Amniotic stem cell (primary cell): Measurements from ENCODE around the gene NAPB.

Source experiments
- DNase-seq: peaks from one replicate; lab custom pipeline; 2025; lab: John Stamatoyannopoulos, UW

NAPB gene

DNA sequence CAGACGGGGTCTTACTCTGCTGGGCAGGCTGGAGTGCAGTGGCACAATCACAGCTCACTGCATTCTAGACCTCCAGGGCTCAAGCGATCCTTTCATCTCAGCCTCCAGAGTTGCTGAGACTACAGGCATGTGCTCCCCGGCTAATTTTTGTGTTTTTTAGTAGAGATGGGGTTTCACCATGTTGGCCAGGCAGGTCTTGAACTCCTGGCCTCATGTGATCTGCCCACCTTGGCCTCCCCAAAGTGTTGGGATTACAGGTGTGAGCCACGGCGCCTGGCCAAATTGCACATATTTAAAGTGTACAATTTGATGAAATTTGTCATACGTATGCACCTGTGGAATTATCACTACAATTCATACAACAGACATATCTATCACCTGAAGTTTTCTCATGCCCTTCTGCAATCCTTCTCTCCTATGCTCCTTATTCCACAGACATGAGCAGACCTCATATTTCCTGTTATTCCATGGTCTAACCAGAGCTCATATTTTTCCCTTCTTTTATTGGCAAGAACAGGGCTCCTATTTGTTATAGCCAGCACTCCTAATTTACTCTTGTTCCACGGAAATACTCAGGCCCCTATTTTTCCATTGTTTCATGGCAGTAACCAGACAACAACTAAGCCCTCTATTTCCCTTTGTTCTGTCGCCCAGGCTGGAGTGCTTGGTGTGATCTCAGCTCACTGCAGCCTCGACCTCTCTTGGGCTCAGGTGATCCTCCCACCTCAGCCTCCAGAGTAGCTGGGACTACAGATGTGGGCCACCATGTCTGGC is 16.0 kb upstream of the NAPB start:
- no peak for DNase-seq

DNA sequence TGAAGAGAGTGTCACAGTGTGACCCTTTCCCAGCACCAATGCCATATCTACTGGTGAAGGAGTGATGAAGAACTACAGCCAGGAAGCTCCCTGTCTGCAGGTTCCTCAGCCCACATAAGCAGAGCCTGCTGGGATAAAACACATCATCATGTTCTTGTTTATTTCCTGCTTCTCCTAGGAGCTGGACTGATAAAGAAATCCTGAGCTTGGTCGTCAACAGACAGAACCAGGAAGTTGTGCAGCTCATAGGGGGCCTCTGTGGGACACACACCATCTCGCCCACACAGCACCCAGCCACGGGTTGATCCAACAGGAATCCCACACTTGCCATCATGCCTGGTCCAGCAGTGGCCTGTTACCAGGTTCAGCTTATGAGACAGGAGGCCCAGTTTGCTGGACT is 15.4 kb upstream of the NAPB start:
- DNase-seq, result no peak

DNA sequence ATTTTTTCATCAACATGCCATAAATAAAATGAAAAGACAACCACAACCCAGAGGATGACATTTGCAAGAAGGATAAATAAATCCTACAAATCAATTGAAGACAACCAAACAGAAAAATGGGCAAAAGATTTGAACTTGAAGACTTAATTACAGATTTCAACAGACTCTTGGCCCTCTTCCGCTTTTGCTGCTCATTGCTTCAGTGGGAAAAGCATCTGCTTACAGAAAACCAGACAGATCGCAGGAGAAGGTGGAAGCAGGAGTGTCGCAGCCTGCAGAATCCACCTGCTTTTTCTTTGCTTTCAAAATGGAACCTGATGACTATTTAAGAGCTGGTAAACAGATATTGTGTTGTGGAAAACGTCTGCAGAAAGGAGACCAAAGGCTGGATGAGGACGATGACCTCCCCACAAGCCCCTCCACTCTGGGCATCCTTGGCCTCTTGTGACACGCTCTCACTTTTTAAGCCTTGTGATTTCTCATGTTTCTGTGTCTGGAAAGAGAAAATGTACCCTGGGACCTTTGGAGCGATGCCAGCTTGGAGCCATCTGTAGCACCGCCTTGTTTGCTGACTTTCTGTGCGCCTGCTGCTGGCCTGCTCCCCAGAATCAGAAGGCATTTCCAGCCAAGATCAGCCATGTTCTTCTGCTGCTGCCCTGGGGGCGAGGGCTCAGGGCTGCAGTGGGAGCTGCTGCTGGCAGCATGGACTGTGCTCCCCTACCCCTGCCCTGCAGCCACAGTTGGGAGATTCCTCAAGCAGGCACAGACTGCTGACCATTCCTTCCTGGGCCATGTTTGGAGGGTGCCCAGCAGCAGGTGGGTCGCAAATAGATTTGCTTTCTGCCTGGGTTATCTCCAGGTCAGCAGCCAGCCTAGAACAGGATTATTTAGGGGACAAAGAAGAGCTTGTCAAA is 14.6 kb upstream of the NAPB start:
- DNase-seq, result no peak

DNA sequence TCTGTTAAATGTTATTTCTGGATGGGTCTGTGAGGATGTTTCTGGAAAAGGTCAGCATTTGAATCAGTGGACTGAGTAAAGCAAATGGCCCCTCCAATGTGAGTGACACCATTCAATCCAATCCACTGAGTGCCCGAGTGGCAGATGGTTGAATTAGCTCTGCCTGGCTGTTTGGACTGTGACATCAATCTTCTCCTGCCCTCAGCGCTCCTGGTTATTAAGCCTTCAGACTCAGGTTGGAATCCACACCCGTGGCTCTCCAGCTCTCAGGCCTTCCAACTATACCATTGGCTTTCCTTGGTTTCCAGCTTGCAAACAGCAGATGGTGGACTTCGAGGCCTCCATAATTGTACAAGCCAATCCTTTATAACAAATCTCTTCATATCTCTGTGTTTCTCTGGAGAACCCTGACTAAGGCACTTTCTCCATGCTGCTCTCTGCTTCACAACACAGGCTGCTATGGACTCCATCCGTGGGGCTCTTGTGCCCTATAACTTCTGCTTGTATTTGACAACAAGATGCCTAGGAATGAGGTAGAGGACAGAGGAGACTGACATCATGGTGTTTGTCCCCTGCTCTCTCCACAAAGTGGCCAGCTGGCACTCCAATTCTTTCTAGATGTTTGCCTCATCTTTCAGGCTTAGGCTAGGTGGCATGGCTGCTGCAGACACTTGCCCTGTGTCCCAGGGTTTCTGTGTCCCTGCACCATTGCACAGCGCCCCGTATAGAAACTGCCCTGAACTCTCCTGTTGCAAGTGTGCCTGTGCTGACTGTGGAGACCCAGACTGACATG is 13.4 kb upstream of the NAPB start:
- no peak for DNase-seq

DNA sequence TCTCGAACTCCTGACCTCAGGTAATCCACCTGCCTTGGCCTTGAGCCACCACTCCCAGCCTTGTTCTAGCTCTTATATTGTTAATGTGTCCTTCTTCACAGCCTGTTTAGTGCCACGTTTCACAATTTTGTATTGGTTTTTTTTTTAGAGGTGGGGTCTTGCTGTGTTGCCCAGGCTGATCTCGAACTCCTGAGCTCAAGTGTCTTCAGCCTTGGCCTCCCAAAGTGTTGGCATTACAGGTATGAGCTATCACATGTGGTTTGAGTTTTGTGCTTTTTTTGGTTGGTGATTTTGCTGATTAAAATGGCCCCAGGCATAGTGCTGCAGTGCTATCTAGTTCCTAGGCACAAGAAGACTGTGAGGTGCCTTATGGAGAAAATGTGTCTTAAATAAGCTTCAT is 12.3 kb upstream of the NAPB start:
- no peak for DNase-seq

DNA sequence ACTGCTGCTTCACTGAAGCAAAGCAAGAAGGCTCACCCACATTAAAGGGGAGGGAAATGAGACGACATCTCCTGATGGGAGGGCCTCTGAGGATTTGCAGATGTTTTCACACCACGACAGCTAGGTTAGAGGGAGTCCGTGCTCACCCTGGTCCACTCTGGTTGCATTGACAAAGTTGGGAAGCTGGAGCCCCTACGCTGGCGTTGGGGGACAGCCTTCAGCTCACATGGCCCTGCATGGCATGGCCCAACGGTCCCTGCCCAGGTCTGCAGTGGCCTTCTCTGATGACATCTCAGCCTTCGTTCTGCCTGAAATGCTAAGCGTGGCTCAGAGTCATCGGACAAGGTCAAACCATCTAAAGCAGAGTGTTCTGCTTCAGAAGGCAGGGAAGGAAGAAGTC is 3.8 kb upstream of the NAPB start:
- no peak for DNase-seq

DNA sequence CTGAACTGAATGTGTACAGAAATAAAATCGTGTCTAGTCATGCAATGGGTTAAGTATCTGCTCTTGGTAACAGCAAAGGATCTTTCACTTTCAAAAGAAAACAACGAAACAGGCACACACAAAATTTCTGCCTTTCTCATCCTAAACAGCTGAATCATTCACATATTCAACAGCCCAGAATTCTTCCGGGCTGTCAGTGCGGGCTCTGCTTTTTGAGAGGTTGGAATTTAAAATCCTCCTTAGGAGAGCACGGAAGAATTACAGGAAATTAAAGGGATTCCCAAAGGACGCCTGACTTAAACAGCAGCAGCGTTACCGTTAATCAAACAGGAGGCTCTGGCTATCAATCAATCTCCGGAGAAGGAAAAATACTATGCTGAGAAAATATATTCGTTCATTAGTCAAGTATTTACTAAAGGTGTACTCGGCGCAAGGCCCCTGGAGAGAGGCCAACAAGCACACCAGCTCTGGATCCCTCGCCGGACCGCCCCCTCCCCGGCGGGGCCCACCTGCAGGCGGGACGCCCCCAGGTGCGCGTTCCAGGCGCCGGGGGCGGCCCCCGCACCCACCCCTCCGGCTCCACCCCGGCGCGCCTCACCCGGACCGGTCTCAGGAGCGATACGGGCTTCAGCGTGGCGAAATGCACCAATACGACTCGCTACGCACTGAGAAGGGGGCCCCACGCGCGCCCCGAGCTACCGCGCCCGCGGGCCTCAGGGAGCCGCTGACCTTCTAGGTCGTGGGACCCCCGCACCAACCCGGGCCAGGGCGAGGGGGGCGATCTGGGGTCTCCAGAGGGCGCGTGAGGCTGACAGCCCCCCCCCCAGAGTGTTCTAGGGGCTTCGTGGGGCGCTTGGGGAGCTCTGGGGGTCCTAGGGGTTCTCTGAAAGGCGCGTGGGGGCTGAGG is 1.0 kb downstream of the NAPB start:
- DNase-seq, result peak; percentile 26

DNA sequence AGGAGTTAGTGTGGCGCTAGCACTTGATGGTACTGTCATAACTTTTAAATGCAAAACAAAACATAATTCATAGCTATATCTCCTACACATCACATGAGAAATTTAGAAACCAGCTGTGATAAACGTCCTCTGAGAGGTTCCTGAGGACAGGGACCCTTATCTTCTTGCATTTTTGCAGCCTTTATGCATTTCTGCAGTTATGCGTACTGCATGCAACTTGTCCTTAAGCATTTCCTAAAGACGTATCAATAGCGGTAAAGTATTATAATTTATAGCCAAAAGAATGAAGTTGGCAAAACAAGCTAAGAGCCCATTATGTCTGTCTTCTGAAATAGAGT is 1.7 kb downstream of the NAPB start:
- no peak for DNase-seq

DNA sequence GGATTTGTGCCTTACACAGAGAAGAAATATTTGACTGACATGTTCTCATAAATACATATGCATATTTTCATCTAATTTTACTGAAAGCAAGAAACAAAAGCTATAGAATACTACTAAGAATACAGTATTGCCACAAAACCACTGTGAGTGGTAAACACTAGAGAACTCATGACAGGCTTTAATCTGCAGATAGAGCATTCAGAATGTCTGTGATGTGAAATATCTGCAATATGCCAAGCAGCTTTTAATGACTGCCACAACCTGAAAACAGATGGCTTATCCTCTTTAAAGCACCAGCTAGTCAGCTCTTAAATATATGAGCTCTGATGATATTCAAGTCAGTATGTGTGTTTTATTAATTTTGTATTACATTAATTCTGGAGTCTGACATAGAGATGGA is 3.4 kb downstream of the NAPB start:
- DNase-seq, result no peak

DNA sequence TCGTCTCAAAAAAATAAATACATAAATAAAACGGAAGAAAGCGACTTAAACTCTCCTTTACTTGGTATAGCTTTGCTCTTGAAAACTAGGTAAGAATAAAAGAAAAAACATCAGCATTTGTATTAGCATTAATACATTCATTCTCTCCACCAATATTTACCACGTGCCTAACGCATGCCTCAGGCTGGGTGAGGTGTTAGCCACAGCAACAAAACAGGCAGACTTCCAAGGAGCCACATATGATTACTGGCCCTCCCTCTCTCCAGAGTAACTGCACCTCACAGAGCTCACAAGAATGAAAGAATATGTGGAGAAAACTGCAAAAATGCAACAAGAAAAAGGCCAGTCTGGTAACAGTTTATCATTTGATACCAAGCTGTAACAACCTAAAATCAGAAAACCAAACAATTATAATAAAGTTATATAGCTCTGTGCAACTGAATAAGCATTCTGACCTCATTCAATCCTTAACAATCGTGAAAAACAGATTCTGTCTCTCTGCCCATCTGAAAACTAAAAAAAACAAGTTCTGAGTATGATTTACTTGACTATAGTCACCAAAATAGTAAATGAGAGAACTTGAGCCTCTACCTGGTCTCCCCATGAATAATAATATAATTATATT is 5.2 kb downstream of the NAPB start:
- no peak for DNase-seq

DNA sequence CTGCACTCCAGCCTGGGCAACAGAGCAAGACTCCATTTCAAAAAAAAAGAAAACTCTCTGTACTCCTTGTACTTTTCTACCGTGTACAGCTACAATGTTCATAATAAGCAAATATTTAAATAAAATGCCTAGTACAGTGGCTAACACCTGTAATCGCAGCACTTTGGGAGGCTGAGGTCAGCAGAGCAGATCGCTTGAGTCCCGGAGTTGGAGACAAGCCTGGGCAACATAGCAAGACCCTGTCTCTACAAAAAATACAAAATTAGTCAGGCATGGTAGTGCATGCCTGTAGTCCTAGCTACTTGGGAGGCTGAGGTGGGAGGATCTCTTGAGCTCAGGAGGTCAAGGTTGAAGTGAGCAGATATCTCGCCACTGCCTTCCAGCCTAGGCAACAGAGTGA is 5.7 kb downstream of the NAPB start:
- no peak for DNase-seq

DNA sequence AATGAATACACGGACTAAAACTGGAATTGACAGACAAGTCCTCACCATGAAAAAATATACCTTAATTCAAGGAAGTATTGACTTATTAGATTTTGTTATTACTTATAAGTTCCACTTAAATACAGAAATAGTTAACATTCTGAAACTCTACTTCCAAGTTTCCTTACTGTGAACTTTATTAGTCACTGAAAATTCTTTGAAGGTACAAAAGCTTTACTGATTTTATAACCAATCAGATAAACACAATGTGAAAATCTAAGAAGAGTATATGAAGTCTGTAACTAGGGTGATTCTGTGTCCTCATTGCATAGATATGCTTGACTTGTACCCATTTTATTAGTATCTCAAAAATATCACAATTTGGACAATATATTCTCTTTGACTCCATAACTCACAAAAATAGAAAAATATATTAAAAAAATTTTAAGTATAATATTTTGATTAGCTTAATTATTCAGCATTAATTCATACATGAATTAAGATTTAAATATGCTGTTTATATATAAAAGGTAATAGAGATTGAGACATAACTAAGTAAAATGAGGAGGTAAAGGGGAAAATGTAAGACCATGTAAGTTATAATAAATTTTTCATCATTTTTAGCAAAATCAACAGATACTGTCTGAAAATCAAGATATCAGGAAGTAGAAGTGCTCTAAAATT is 6.6 kb downstream of the NAPB start:
- no peak for DNase-seq

DNA sequence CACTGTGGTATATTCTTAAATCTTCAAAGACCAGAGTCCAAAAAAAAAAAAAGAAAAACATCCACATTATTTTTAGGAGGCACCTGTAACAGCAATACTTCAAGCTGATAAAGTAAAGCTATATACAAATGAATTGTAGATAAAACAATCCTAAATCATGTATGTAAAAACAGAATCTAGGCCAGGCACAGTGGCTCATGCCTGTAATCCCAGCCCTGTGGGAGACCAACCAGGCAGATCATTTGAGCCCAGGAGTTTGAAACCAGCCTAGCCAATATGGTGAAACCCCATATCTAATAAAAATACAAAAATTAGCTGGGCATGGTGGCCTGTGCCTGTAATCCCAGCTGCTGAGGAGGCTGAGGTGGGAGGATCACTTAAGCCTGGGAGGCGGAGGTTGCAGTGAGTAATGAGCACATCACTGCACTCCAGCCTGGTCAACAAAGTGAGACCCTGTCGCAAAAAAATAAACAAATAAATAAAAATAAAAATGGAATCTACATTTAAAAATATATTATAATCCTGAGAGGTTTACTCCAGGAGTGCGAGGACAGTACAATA is 7.3 kb downstream of the NAPB start:
- no peak for DNase-seq

DNA sequence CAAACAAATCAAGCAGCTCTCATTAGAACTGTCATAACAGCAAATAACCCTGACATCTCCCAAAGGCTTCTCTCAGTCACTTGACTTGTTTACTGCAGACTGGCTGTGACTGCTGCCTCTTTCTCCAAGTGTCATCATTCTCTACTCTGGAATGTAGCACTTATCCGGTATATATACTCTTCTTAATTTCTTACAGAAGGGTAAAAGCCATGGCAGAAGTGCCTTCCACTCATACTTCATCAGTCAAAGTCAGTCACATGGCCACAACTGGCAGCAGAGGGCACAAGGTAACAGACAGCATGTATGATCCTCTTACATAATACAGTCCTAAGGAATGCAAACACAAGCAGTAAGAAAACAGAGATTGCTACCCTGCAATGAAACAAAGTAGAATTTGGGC is 9.3 kb downstream of the NAPB start:
- no peak for DNase-seq

DNA sequence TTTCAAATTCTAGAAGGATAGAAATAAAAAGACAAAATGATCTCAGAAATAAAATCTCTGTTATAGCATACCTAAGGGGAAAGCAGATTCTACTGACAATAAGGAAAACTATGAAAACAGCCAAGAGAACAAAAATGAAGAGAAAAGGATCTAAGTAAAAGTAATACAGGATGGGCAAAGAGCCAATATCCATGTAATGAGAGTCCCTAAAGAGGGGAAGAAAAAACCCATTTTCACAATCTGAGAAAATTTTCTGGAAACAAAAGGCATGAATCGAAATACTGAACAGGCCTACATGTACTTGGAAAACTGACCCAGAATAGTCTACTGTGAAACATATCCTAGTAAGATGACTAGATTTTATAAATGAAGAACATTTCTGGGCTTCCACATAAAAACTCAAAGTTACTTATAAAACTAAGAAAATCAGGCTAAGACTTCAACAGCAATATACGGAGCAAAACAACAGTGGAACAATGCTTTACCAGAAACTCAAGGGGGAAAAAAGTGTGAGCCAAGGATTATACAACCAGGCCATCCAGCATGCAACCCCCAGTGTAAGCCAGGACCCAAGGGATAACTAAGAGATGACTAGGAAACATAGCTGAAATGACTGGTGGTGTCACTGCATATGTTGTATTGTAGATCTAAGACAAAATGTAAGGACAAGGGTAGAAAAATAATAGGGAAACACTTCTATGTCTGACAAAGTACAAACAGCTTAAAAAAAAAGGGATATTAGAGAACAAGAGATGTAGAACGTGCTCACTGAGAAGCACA is 10.2 kb downstream of the NAPB start:
- no peak for DNase-seq

DNA sequence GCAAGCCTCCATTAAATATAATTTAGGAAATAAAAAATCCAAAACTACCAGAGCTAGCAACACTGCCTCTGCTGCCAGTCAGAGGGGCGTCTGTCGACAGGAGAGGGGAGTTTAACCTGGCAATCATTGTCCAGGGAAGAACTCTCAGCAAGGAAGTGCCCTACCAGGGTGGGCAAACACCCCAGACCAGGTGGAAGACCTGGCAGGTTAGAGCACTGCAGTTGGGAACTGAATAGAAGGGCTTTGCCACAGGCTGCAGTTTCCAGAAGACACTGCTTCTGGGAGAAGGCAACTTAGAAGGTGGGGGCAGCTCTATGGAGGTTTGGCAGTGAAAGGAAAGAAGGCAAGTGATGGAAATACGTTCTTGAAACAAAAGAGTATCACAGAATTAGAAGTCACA is 11.5 kb downstream of the NAPB start:
- no peak for DNase-seq

DNA sequence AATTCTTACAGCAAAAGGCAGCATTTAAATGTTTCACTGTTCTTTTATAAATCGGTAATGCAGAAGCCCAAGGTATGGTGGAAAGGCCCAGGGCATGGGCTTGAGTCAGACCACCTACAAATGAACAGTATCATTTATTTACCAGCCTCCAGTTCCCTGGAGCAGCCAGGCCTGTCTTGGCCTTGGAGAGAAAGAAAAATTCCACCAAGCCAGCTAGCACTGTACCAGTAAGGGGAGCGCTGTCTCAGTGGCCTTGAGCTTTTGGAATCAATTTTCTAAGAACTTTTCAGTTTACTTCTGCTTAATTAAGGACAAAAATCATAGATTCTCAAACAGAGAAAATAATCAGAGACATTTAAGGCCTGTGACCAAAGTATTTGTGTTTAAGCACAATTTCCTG is 12.3 kb downstream of the NAPB start:
- DNase-seq, result no peak

DNA sequence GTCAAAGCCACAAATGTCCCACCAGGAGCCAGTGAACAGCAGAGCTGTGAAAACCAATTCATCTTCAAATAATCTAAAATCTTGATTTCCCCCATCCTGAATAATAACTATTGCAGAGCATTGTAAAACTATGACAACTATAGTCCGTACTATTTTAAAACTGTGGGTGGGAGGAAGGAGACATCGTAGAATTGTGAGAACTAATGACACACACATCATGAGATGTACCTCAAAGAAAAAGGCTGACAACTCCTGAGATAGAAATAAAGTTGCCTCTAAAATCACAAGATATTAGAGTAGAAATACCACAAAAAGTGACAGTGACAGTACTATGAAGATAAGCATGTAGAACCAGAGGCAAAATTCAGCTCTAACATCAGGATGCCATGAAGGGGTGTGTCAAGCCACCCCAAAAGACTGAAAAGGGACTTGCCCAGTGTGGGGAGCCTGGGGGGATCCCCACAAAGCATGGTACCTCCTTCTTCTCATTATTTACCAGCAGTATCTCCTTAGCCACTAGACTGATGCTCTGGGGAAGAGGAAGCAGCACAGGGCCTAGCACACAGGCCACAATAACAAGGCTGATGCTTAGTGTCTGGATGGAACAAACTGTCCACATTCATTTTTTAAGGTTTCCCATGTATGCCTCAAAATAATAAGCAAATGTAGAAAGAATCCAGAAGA is 13.4 kb downstream of the NAPB start:
- no peak for DNase-seq

DNA sequence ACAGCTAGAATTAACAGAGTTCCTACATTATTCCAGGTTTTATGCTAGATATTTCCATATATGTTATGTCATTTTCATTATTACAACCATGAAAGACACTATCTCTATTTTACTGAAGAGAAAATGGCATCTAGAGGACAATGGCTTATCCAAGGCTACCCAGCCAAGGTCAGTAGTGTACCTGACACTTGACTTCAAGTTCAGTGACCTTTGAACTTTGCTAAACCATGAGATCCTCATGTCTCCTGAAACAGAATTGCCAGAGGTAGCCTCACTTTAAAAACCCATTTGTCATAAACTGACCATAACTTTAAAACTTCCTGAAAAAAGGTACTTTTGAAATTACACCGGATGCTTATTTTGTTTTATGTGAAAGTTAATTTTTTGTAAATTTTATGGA is 14.4 kb downstream of the NAPB start:
- DNase-seq, result no peak
